Ishikawa (cell line): ENCODE measurements around the gene MPV17L2.

Source experiments
- EP300 ChIP-seq: IDR thresholded peaks from 2 replicates; pipeline ENCODE4 v1.6.1; 2012; ENCODE audit warnings: borderline replicate concordance
- FOXM1 ChIP-seq: IDR thresholded peaks from 2 replicates; pipeline ENCODE4 v1.6.1; 2012; ENCODE audit warnings: low read depth, borderline replicate concordance
- MAX ChIP-seq: IDR thresholded peaks from 2 replicates; pipeline ENCODE4 v1.6.1; 2012
- RAD21 ChIP-seq: IDR thresholded peaks from 2 replicates; pipeline ENCODE4 v1.6.1; 2012; ENCODE audit warnings: low read depth
- TCF12 ChIP-seq: IDR thresholded peaks from 2 replicates; pipeline ENCODE4 v1.6.1; 2012; ENCODE audit warnings: low read depth
- TEAD4 ChIP-seq: IDR thresholded peaks from 2 replicates; pipeline ENCODE4 v1.6.1; 2012
- YY1 ChIP-seq: IDR thresholded peaks from 2 replicates; pipeline ENCODE4 v1.6.1; 2012; ENCODE audit warnings: low read depth
- TF ChIP-seq, protein P1 (sequence below): IDR thresholded peaks from 2 replicates; pipeline ENCODE4 v1.6.1; 2012; ENCODE audit warnings: low read depth, mild to moderate bottlenecking
- TF ChIP-seq, protein P2 (sequence below): IDR thresholded peaks from 2 replicates; pipeline ENCODE4 v1.6.1; 2012

DNA sequence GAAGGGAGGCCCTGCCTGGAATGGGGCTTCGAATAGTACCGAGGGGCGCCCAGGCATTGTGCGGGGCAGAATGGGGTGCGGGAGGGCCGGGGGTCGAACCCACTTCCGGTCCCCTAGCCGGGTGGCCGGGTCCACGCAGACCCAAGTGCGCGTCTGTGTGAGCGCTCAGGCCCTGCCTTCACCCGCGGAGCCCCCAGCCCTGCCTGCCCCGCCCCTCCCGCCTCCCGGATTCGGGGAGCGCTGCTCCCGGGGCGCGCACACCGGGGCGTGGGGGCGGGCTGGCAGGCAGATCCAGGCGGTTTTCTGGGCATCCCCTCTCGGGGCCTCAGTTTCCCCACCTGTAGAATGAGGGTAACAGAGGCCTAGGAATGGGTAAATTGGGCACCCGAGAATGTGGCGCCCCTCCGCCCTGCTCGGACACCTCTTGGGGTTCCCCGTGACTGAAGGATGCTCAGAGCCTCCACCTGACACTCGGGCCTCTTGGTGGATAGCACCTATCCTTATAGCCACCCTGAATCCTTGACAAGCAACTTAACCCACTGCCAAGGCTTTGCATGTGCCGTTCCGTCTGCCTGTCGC is 39.4 kb upstream of the MPV17L2 start:
- no peak for TF ChIP-seq TEAD4
- no peak for TF ChIP-seq TCF12
- TF ChIP-seq YY1 = no peak
- no peak for TF ChIP-seq EP300
- TF ChIP-seq MAX = no peak
- no peak for TF ChIP-seq RAD21
- no peak for TF ChIP-seq FOXM1
- TF ChIP-seq, protein P1, sequence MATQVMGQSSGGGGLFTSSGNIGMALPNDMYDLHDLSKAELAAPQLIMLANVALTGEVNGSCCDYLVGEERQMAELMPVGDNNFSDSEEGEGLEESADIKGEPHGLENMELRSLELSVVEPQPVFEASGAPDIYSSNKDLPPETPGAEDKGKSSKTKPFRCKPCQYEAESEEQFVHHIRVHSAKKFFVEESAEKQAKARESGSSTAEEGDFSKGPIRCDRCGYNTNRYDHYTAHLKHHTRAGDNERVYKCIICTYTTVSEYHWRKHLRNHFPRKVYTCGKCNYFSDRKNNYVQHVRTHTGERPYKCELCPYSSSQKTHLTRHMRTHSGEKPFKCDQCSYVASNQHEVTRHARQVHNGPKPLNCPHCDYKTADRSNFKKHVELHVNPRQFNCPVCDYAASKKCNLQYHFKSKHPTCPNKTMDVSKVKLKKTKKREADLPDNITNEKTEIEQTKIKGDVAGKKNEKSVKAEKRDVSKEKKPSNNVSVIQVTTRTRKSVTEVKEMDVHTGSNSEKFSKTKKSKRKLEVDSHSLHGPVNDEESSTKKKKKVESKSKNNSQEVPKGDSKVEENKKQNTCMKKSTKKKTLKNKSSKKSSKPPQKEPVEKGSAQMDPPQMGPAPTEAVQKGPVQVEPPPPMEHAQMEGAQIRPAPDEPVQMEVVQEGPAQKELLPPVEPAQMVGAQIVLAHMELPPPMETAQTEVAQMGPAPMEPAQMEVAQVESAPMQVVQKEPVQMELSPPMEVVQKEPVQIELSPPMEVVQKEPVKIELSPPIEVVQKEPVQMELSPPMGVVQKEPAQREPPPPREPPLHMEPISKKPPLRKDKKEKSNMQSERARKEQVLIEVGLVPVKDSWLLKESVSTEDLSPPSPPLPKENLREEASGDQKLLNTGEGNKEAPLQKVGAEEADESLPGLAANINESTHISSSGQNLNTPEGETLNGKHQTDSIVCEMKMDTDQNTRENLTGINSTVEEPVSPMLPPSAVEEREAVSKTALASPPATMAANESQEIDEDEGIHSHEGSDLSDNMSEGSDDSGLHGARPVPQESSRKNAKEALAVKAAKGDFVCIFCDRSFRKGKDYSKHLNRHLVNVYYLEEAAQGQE = no peak
- TF ChIP-seq, protein P2, sequence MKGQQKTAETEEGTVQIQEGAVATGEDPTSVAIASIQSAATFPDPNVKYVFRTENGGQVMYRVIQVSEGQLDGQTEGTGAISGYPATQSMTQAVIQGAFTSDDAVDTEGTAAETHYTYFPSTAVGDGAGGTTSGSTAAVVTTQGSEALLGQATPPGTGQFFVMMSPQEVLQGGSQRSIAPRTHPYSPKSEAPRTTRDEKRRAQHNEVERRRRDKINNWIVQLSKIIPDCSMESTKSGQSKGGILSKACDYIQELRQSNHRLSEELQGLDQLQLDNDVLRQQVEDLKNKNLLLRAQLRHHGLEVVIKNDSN = no peak
